ENCODE measurements around the gene ZC2HC1C.
"Not testable (repeated sequence)": the region's sequence is repeated elsewhere in the genome, so short reads cannot be mapped to it uniquely, and the experiment has no call there.

ZC2HC1C gene

DNA sequence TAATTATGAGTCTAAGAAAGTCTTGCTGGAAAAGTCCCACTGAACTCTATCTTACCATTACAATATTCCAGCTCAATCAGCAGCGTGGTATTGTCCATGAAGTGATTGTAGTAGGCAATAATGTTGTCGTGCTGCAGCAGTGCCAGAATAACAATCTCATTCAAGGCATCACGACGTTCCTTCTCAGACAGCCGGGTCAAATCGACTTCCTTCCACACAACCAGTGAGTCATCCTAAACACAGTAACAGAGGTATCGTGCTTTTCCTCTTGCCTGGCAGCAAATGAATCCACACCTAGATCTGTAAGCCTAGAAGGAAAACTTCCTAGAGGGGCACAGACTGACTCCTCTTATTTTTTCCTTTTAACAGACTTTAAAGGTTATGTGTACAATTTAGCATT lies 54.5 kb downstream of the ZC2HC1C start:
- no peak for DNase-seq (ENCODE audit: extremely low read depth, insufficient read length)
- H3K36me3 ChIP-seq (ENCODE audit: control insufficient read depth, insufficient read depth, low read length), result peaks cover 4% of the 10 kb centered on the region
- no peaks in the 10 kb centered on the region for H3K27me3 ChIP-seq (replicated peaks; ENCODE audit: control insufficient read depth, insufficient read depth, low read length)
- H3K4me3 ChIP-seq (replicated peaks; ENCODE audit: low read depth, low read length), result no peak overlapping the region
- TF ChIP-seq, protein P1, sequence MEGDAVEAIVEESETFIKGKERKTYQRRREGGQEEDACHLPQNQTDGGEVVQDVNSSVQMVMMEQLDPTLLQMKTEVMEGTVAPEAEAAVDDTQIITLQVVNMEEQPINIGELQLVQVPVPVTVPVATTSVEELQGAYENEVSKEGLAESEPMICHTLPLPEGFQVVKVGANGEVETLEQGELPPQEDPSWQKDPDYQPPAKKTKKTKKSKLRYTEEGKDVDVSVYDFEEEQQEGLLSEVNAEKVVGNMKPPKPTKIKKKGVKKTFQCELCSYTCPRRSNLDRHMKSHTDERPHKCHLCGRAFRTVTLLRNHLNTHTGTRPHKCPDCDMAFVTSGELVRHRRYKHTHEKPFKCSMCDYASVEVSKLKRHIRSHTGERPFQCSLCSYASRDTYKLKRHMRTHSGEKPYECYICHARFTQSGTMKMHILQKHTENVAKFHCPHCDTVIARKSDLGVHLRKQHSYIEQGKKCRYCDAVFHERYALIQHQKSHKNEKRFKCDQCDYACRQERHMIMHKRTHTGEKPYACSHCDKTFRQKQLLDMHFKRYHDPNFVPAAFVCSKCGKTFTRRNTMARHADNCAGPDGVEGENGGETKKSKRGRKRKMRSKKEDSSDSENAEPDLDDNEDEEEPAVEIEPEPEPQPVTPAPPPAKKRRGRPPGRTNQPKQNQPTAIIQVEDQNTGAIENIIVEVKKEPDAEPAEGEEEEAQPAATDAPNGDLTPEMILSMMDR (IDR thresholded peaks at IDR 0.05; ENCODE audit: insufficient read depth, low read length, poor library complexity, severe bottlenecking), result no peak

DNA sequence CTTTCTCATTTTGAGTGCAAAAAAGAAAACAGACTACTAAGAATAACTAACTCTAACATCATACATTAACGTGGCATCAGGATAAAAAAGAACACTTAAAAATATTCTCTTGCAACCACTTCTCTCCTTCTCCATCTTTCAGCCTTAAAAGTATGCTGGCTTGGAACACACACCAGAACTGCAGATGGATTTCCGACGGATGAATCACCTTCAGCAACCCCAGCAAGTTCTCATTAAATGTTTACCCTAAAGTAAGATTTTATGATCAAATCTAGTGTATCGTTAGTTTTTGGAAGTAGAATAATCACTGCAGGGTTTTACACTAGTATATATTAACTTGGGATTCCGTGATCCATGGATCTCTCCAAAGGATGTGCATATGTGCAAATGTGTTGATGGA lies 56.2 kb downstream of the ZC2HC1C start:
- H3K27me3 ChIP-seq (replicated peaks; ENCODE audit: control insufficient read depth, insufficient read depth, low read length), result no peaks in the 10 kb centered on the region
- no peaks in the 10 kb centered on the region; the same call in 1 of the 2 replicates for H3K36me3 ChIP-seq (ENCODE audit: control insufficient read depth, insufficient read depth, low read length)
- TF ChIP-seq, protein P1 (IDR thresholded peaks at IDR 0.05; ENCODE audit: insufficient read depth, low read length, poor library complexity, severe bottlenecking), result no peak
- peak overlapping the region; percentile 89 for H3K4me3 ChIP-seq (replicated peaks; ENCODE audit: low read depth, low read length)
- DNase-seq (ENCODE audit: extremely low read depth, insufficient read length), result no peak

GRCh38 chr14:75126121-75126544 lies 56.7 kb downstream of the ZC2HC1C start:
- Histone ChIP-seq H3K4me3 (replicated peaks; ENCODE audit: low read depth, low read length) (peak overlapping the region; percentile 89), H3K36me3 (ENCODE audit: control insufficient read depth, insufficient read depth, low read length) (no peaks in the 10 kb centered on the region; the same call in 1 of the 2 replicates), H3K27me3 (replicated peaks; ENCODE audit: control insufficient read depth, insufficient read depth, low read length) (no peaks in the 10 kb centered on the region)
- TF ChIP-seq, protein P1 (IDR thresholded peaks at IDR 0.05; ENCODE audit: insufficient read depth, low read length, poor library complexity, severe bottlenecking), result no peak
- no peak for DNase-seq (ENCODE audit: extremely low read depth, insufficient read length)

DNA sequence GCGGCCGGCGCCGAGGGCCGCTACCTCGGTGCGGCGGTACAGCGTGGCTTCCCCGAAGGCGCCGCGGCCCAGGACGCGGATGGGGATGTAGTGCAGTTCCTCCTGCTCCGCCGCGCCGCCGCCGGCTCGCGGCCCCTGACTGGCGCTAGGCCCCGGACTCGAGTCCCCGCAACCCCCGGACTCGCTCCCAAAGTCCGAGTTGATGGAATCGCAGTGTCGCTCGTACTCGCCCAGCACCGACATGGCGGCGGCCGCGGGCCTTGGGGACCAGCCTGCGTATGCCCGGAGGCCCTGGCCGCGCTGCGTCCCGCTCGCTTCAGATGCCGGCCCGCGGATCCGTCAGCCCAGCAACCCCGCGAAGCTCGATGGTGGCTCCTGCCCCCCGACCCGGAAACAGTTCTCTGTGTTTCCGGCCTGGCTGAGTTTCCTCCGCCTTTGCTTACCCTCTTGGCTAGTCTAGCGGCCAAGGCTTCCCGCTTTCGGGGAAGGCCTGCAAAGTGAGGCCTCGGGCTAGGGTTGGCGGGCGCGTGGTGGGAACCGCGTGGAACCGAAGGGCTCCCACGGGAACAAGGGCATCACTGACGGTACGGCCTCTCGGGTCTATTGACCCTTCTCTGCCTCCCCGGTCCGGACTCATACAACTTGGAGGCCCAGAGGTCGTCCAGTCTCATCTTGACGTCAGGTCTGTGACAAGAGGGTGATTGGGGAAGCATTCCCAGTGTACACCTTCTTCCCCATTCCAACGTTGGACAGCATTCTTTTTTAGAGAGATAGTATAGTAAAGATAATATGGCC lies 57.4 kb downstream of the ZC2HC1C start, which contains the start of gene NEK9:
TSS of gene NEK9 (minus strand) at position 370 of the 795 bp plus-strand sequence. CDS start at position 243, 127 bp downstream.
- peak; percentile 89 for DNase-seq (ENCODE audit: extremely low read depth, insufficient read length)
- TF ChIP-seq, protein P1 (IDR thresholded peaks at IDR 0.05; ENCODE audit: insufficient read depth, low read length, poor library complexity, severe bottlenecking), result no peak
- Histone ChIP-seq H3K27me3 (replicated peaks; ENCODE audit: control insufficient read depth, insufficient read depth, low read length) (no peaks in the 10 kb centered on the region), H3K36me3 (ENCODE audit: control insufficient read depth, insufficient read depth, low read length) (no peaks in the 10 kb centered on the region; the same call in 1 of the 2 replicates), H3K4me3 (replicated peaks; ENCODE audit: low read depth, low read length) (peak within 1 kb of the TSS; percentile 89)

GRCh38 chr14:75127474-75127820 lies 58.0 kb downstream of the ZC2HC1C start:
- H3K4me3 ChIP-seq (replicated peaks; ENCODE audit: low read depth, low read length), result peak overlapping the region; percentile 89
- not testable (repeated sequence) for H3K36me3 ChIP-seq (ENCODE audit: control insufficient read depth, insufficient read depth, low read length); DNase-seq (ENCODE audit: extremely low read depth, insufficient read length); H3K27me3 ChIP-seq (replicated peaks; ENCODE audit: control insufficient read depth, insufficient read depth, low read length)

GRCh38 chr14:75127903-75128595 lies 58.6 kb downstream of the ZC2HC1C start:
- Histone ChIP-seq H3K4me3 (replicated peaks; ENCODE audit: low read depth, low read length) (peak overlapping the region; percentile 89), H3K36me3 (ENCODE audit: control insufficient read depth, insufficient read depth, low read length) (no peaks in the 10 kb centered on the region; the same call in 1 of the 2 replicates), H3K27me3 (replicated peaks; ENCODE audit: control insufficient read depth, insufficient read depth, low read length) (no peaks in the 10 kb centered on the region)
- TF ChIP-seq, protein P1 (IDR thresholded peaks at IDR 0.05; ENCODE audit: insufficient read depth, low read length, poor library complexity, severe bottlenecking), result no peak
- no peak for DNase-seq (ENCODE audit: extremely low read depth, insufficient read length)

Data from GM06990 (cell line).